ENCODE measurements around the gene TRMT13.

TRMT13 gene

DNA sequence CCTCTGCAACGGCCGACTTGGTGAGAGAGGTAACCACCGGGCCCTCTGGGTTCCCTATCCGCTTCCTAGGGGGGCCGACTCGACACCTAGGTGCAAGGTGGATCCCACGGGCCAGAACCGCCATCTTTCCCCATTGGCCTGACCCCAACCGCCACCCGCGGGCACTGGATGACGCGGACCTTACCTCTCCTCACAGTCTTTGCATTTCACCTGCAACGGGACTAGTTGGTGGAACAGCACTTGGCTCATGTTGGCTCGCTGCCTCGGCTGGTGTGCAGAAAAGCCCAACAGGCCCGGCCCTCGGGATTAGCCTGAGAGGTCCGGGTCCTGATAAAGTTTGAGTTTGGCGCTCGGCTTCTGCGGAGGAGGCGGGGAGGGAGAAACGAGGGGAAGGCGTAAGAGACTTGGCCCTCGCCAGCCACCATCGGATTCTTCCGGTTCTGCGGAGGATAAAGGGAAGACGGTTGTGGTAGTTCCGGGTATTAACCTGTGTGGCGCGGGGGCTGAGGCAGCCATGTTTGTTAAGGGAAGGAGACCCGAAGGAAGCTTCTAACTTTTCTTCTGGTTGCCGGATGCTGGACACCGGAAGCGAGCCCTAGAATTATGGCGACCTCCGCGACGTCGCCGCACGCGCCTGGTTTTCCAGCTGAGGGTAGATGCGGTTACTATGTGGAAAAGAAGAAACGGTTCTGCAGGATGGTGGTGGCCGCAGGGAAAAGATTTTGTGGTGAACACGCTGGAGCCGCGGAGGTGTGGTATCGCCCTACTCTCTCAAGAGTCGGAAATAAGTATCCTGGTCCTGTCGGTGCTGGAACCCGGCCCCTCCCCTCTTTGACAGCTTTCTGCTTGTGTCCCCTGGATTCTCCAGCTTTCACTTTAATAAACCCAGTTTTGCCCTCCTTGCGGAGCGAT, at the start of gene TRMT13, which contains the start of gene SASS6:
TRMT13 (plus strand) TSS at position 598 of the 912 bp plus-strand sequence; CDS start at position 604, 6 bp downstream.
SASS6 (minus strand) TSS at position 365 of the 912 bp plus-strand sequence; CDS start at position 249, 116 bp downstream.
- peak; percentile 88 for DNase-seq (ENCODE audit: low read depth)

DNA sequence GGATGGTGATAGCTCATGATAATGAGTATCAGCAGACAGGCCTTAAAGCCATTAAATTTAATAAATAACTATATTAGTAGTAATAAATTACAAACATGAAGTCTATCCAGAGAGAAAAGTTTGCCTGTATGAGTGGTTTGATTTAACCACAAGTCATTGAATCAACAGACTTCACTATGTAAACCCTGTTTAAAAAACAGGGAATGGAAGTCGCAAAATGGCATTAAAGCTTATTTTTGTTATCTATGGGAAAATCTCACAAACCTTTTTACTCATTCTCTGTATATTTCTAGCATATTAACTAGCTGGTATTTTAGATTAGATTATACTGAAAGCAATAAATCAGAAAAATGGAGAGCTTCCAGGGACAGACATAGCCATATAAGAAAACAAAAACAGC, 45.6 kb upstream of the TRMT13 start:
- DNase-seq (ENCODE audit: low read depth): no peak

DNA sequence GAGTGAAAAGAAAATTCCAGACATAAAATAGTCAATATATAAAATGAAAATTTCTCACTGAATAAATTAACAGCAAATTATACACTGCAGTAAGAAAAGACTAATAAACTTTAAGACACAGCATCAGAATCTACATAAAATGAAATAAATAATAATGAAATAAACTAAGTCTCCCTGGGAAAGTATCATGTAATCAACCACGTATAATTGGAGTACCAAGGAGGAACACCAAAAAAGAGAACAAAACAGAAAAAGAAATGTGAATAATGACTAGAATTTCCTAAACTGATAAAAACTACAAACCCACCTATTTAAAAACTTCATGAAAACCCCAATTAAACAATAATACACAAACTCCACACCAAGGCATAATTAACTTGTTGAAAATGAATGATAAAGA, 43.9 kb upstream of the TRMT13 start:
- no peak for DNase-seq (ENCODE audit: low read depth)

GRCh38 chr1:100090471-100090870, 42.5 kb upstream of the TRMT13 start:
- DNase-seq (ENCODE audit: low read depth): no peak

- no peak for DNase-seq (ENCODE audit: low read depth)
Measured at GRCh38 chr1:100100202-100100601, 32.8 kb upstream of the TRMT13 start.

GRCh38 chr1:100101564-100101963, 31.4 kb upstream of the TRMT13 start:
- DNase-seq (ENCODE audit: low read depth): no peak

DNA sequence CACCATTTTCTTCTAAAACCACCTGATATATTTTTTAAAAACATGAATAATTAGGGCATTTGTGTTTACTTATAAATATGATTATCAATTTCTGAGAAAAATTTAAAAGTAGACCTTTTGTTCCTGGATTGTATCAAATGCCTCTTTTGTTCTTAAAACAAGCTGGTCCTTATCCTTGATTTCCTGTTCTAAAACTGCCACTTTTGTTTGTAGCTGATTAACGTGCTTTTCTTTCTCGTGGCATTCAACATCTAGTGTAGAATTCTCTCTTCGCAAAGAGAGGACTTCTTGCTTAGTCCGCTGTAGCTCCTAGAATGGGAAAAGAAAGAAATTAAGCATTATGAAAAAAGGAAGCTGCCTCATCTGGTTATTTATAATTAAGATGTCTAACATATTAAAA, 25.3 kb upstream of the TRMT13 start:
- DNase-seq (ENCODE audit: low read depth): no peak

- DNase-seq (ENCODE audit: low read depth): no peak
Measured at GRCh38 chr1:100109554-100110066, 23.4 kb upstream of the TRMT13 start.

- DNase-seq (ENCODE audit: low read depth): no peak
Measured at GRCh38 chr1:100115524-100115923, 17.4 kb upstream of the TRMT13 start.

DNA sequence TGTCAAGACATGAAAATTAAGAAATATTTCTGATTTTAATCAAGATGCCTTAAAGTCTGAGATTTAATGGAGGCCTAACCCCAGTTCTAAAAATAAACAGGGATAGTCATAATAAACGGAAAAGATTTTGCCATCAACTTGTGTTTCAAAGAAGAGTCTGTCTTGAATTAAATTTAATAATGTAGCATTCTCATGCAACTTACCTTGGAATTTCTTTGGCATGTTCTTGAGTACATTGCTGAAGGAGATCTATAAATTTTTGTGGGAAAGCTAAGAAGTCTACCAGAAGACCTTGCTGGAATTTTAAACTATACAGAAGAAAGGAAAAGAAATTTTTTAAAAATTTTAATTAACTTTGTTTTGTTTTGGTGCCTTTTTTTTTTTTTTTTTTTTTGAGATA, 10.8 kb upstream of the TRMT13 start:
- DNase-seq (ENCODE audit: low read depth): no peak

- DNase-seq (ENCODE audit: low read depth): no peak
Measured at GRCh38 chr1:100127226-100127625, 5.7 kb upstream of the TRMT13 start.

GRCh38 chr1:100130552-100131077, 2.3 kb upstream of the TRMT13 start:
- DNase-seq (ENCODE audit: low read depth): no peak

DNA sequence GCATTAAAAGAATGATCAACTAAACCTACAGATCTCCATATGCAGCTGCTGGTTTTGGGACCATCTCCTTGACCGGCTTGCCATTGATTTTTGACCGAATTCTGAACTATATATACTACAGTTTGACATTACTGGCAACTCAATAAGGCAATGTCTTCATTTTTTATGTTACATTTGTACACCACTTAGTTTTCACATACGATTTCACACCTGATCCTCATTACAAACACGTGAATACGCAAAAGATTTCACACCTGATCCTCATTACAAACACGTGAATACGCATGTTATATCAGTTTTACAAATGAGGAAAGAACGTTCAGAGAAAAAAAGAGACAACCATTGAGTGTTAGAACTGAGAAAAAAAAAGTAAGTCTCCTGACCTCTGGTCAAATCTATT, 1.3 kb upstream of the TRMT13 start:
- DNase-seq (ENCODE audit: low read depth): no peak

GRCh38 chr1:100134872-100135271, 1.9 kb downstream of the TRMT13 start:
- no peak for DNase-seq (ENCODE audit: low read depth)

- no peak for DNase-seq (ENCODE audit: low read depth)
Measured at GRCh38 chr1:100137602-100138001, 4.6 kb downstream of the TRMT13 start.

GRCh38 chr1:100141192-100141591, 8.2 kb downstream of the TRMT13 start:
- DNase-seq (ENCODE audit: low read depth): no peak

DNA sequence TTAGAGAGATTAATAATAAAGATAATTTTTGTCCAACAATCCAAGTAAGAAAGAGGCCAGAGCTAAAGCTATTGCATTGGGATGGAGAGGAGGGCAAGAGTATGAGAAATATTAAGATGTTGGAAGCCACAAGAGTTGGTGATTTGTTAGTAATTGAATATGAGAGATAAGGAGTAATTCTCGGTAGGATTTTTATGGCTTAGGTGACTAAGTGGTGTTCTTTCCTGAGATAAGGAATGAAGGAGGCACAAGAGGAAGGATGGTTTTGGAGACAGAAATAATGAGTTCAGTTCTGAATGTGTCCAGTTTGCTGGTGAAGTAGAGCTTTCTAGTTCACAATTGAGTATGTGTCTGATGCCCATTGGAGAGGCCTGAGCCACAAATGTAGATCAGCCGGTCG, 9.4 kb downstream of the TRMT13 start:
- DNase-seq (ENCODE audit: low read depth): no peak

- DNase-seq (ENCODE audit: low read depth): no peak
Measured at GRCh38 chr1:100145116-100145515, 12.2 kb downstream of the TRMT13 start.

DNA sequence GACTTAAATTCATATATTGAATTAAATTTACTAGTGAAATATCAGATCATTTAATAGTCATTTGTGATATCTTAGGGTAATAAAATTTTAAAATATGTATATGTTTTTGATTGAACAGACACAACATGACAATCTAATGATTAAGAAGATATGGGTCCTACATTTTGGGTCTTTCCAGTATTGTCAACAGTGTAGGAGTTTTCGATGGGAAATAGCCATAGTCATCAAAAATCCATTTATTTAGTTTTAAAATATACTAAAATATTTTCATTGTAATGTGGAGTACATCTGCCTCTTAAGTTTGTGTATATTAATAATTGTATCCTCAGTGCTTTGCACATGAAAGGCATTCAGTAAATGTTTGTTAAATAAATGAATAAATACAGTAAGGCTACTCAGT, 14.0 kb downstream of the TRMT13 start:
- no peak for DNase-seq (ENCODE audit: low read depth)

DNA sequence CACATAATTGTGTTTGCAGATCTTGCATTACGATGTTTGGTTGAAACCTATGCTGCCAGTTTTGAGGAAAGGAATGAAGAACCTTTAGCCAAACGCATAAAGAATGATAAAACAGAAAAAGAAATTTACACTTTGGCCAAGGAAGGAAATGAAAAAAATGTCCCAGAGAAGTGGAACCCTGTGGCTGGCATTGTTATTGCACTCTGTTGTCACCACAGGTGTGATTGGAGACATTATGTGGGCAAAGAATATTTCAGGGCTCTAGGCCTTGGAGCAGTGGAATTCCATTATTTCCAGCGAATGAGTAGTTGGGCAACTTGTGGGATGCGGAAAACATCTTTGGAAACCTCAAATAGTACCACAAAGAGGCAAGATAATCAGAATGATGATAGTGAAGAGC, 14.9 kb downstream of the TRMT13 start:
- DNase-seq (ENCODE audit: low read depth): no peak

DNA sequence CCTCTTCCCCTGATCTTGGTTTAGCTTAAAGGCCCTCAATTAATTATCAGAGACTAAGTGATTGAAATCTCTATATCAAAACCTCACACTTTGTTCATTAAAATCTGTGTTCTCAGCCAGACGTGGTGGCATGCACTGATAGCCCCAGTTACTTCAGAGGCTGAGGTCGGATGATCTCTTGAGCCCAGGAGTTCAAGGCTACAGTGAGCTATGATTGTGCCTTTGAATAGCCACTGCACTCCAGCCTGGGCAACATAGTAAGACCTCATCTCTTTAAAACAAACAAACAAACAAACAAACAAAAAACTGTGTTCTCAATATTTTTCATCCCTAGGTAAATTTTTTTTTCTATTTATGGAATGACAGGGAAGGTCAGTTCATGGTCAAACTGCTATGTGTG, 18.7 kb downstream of the TRMT13 start:
- no peak for DNase-seq (ENCODE audit: low read depth)

DNA sequence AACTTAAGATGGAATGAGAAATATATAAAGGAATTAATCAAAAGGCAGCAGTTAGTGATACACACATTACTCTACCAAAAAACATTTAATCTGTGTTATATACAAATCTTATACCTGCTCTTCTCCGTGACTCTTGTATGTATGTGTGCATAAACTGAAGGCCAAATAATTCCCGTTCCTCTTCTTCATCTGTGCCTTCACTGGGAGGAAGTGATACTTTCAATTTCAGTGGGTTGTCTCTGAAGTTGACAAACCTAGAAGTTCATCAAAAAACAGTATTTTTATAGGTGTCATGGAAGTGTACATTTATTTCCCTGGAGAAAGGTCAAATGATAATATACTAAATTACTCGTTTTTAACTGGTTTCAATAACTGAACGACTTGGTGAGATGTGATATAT, 19.3 kb downstream of the TRMT13 start:
- DNase-seq (ENCODE audit: low read depth): no peak

- no peak for DNase-seq (ENCODE audit: low read depth)
Measured at GRCh38 chr1:100162881-100163280, 29.9 kb downstream of the TRMT13 start.
